Measurements from ENCODE around the gene MUSK. TPM values are rescaled to one million over a fixed set of nuclear protein-coding genes. Genes with fewer than 3 reads are reported as not detected.

The MUSK gene
- total RNA-seq, 1 experiment from 2014 or later = not detected

- Histone ChIP-seq H3K4me1 (ENCODE audit: control insufficient read depth, insufficient read depth, low read length) (peaks cover 7% of the 10 kb centered on the region; the same call in 1 of the 2 replicates), H3K36me3 (ENCODE audit: control insufficient read depth, insufficient read depth, low read length) (no peaks in the 10 kb centered on the region), H3K4me3 (ENCODE audit: low read depth in 2 of 2, low read length in 2 of 2) (no peak overlapping the region), H3K27me3 (ENCODE audit: control insufficient read depth, insufficient read depth, low read length) (no peaks in the 10 kb centered on the region), H3K9me3 (ENCODE audit: control insufficient read depth, insufficient read depth, low read depth, low read length) (no peaks in the 10 kb centered on the region), H3K27ac (ENCODE audit: low read length) (no peak overlapping the region)
- ATAC-seq (no peak), DNase-seq (ENCODE audit: low read depth, low spot score) (no peak)
- POLR2A ChIA-PET = no interaction called here
- intact Hi-C loops (cut with micrococcal nuclease; ENCODE audit: unreplicated experiment) (no loop called here), in situ Hi-C loops (cut with HindIII; ENCODE audit: low pct_unique_long_range_greater_than_20kb, low sequenced_read_pairs) (no loop called here)
- TF ChIP-seq REST (IDR thresholded peaks at IDR 0.05; ENCODE audit: insufficient read depth in 1 of 2, low read depth in 2 of 2, low read length in 1 of 2) = no peak
- no peak for TF ChIP-seq SIN3A (IDR thresholded peaks at IDR 0.05; ENCODE audit: borderline replicate concordance, insufficient read depth, low read depth, low read length)
- no peak for TF ChIP-seq CTCF (IDR thresholded peaks at IDR 0.05)
- TF ChIP-seq POLR2AphosphoS5 (IDR thresholded peaks at IDR 0.05; ENCODE audit: low read depth, low read length) = no peak
- no peak for TF ChIP-seq TCF7L2 (IDR thresholded peaks at IDR 0.05; ENCODE audit: low read depth, low read length)
- CTCF ChIA-PET = no interaction called here
- no TSS peak for BruUV-seq (replicated peaks)
Observed at GRCh38 chr9:110712955-110713354, 44.4 kb downstream of the MUSK start.

GRCh38 chr9:110714314-110714713 is 45.7 kb downstream of the MUSK start:
- DNase-seq (ENCODE audit: low read depth, low spot score) (no peak), ATAC-seq (no peak)
- Histone ChIP-seq H3K4me3 (ENCODE audit: low read depth in 2 of 2, low read length in 2 of 2) (peak overlapping the region in 1 of 2 experiments; percentile 11; a peak in 1 of 4 replicates), H3K27me3 (ENCODE audit: control insufficient read depth, insufficient read depth, low read length) (no peaks in the 10 kb centered on the region), H3K9me3 (ENCODE audit: control insufficient read depth, insufficient read depth, low read depth, low read length) (no peaks in the 10 kb centered on the region), H3K27ac (ENCODE audit: low read length) (peak overlapping the region; percentile 39; the same call in 1 of the 2 replicates), H3K36me3 (ENCODE audit: control insufficient read depth, insufficient read depth, low read length) (no peaks in the 10 kb centered on the region), H3K4me1 (ENCODE audit: control insufficient read depth, insufficient read depth, low read length) (peaks cover 7% of the 10 kb centered on the region; the same call in 1 of the 2 replicates)
- no TSS peak for BruUV-seq (replicated peaks)
- in situ Hi-C loops (cut with HindIII; ENCODE audit: low pct_unique_long_range_greater_than_20kb, low sequenced_read_pairs) = no loop called here
- ChIA-PET POLR2A (no interaction called here), CTCF (interaction anchor here (0.5 kb wide), 1 partner anchor 531 kb away, joined by 5 read pairs; no protein-coding TSS in a partner anchor)
- TF ChIP-seq TCF7L2 (IDR thresholded peaks at IDR 0.05; ENCODE audit: low read depth, low read length) (no peak), POLR2AphosphoS5 (IDR thresholded peaks at IDR 0.05; ENCODE audit: low read depth, low read length) (no peak), CTCF (IDR thresholded peaks at IDR 0.05) (no peak), SIN3A (IDR thresholded peaks at IDR 0.05; ENCODE audit: borderline replicate concordance, insufficient read depth, low read depth, low read length) (no peak), REST (IDR thresholded peaks at IDR 0.05; ENCODE audit: insufficient read depth in 1 of 2, low read depth in 2 of 2, low read length in 1 of 2) (no peak)
- intact Hi-C loops (cut with micrococcal nuclease; ENCODE audit: unreplicated experiment) = no loop called here

All from Panc1 (cell line).